Neutrophil (primary cell): ENCODE measurements around the gene JCAD.

Source experiments
- H3K27ac ChIP-seq: fragments of 200-600 bp; sonication (generic); 2 replicates; pipeline ENCODE4 v1.5.1; 2016; ENCODE audit warnings: mild to moderate bottlenecking, moderate library complexity
- H3K27me3 ChIP-seq: fragments of 200-600 bp; sonication (generic); 2 replicates; pipeline ENCODE4 v1.6.0; 2016; ENCODE audit warnings: mild to moderate bottlenecking
- H3K36me3 ChIP-seq: fragments of 200-600 bp; sonication (generic); 2 replicates; pipeline ENCODE4 v1.5.1; 2017
- H3K4me1 ChIP-seq, 2 experiments: fragments of 200-600 bp in 1 of 2; sonication (generic) in 1 of 2; 1 replicate in 1 of 2; 2 replicates in 1 of 2; pipeline versions ENCODE4 v1.5.1 to v1.6.1; 2013 to 2016; ENCODE audit warnings: low read depth in 1 of 2, low read length in 1 of 2, mild to moderate bottlenecking in 1 of 2, moderate library complexity in 1 of 2; ENCODE audit not compliant: control insufficient read depth in 1 of 2, insufficient read depth in 1 of 2
- H3K4me3 ChIP-seq, 2 experiments: fragments of 200-600 bp in 1 of 2; sonication (generic) in 1 of 2; 1 replicate in 1 of 2; 2 replicates in 1 of 2; pipeline ENCODE4 v1.5.1; 2013 to 2016; ENCODE audit warnings: low read depth in 1 of 2, low read length in 1 of 2, mild to moderate bottlenecking in 1 of 2, moderate library complexity in 1 of 2
- H3K9me3 ChIP-seq: fragments of 200-600 bp; sonication (generic); 2 replicates; pipeline ENCODE4 v1.5.1; 2016
- CTCF ChIP-seq: fragments of 200-600 bp; sonication (generic); IDR thresholded peaks from 2 replicates; pipeline ENCODE4 v1.5.1; 2016; ENCODE audit warnings: antibody characterized with exemption

Gene JCAD

DNA sequence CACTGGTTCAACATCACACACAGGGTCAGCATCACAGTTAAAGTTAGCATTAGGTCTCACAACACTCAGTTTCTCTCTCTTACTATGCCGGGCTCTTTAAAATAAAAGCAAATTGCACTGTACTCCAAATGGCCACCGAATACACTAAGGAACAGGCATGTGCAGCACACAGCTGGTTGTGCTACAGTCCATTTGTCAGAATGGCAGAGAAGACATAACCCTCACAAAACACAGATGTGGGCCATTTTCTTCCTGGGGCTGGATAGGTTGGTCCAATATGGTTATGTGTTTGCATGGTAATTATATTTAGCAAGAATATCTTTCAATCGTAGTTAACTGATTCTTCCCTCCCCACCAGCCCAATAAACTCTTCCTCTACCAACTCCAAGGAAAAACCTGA lies 9.0 kb downstream of the JCAD start:
- Histone ChIP-seq H3K36me3 (no peaks in the 10 kb centered on the region), H3K27me3 (peaks cover 58% of the 10 kb centered on the region), H3K4me3 (no peak overlapping the region), H3K9me3 (no peaks in the 10 kb centered on the region), H3K4me1 (peaks cover 3 to 5% of the 10 kb centered on the region in 2 experiments), H3K27ac (no peak overlapping the region)
- no peak for TF ChIP-seq CTCF

GRCh38 chr10:30048768-30049517 lies 10.4 kb downstream of the JCAD start:
- no peak overlapping the region for H3K4me3 ChIP-seq
- no peaks in the 10 kb centered on the region for H3K9me3 ChIP-seq
- H3K27me3 ChIP-seq: peaks cover 53% of the 10 kb centered on the region
- no peak for TF ChIP-seq CTCF
- no peaks in the 10 kb centered on the region for H3K36me3 ChIP-seq
- H3K4me1 ChIP-seq: peaks cover 3 to 5% of the 10 kb centered on the region in 2 experiments
- no peak overlapping the region for H3K27ac ChIP-seq

DNA sequence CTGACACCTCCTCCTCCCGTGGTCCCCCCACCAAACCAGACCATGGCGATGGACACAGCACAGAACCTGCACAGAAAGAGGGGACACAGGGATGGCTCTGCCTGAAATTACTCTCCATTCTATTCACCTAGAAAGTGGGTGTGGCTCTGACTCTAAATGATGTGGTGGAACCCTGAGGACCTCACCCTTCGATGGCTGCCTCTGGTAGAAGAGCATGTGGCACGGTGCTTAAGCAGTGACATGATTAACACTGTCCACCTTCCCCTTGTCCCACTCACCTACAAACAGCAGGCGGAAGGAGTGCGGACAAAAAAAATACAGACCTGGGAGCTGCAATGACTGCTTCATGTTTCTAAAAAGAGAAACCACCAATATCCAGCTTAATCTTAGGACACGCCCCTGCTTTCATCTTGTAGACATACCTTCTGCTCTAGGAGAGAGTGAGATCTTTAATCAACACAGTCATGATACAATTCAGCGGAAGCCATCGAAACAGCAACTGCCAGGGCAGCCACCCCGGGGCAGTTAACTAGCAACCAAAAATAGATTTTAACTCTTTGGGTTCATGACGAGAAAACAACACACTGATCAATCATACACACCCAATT lies 11.4 kb downstream of the JCAD start:
- Histone ChIP-seq H3K4me1 (peaks cover 3 to 5% of the 10 kb centered on the region in 2 experiments), H3K4me3 (no peak overlapping the region), H3K27ac (no peak overlapping the region), H3K36me3 (no peaks in the 10 kb centered on the region), H3K27me3 (peaks cover 53% of the 10 kb centered on the region), H3K9me3 (no peaks in the 10 kb centered on the region)
- TF ChIP-seq CTCF: no peak

GRCh38 chr10:30047430-30047829 lies 12.0 kb downstream of the JCAD start:
- Histone ChIP-seq H3K9me3 (no peaks in the 10 kb centered on the region), H3K27ac (no peak overlapping the region), H3K27me3 (peaks cover 51% of the 10 kb centered on the region), H3K4me1 (peaks cover 3 to 5% of the 10 kb centered on the region in 2 experiments), H3K36me3 (no peaks in the 10 kb centered on the region), H3K4me3 (no peak overlapping the region)
- TF ChIP-seq CTCF: no peak

GRCh38 chr10:30046476-30046875 lies 12.9 kb downstream of the JCAD start:
- Histone ChIP-seq H3K4me1 (peaks cover 5 to 12% of the 10 kb centered on the region in 2 experiments), H3K9me3 (no peaks in the 10 kb centered on the region), H3K27ac (no peak overlapping the region), H3K36me3 (no peaks in the 10 kb centered on the region), H3K27me3 (peaks cover 46% of the 10 kb centered on the region), H3K4me3 (no peak overlapping the region)
- no peak for TF ChIP-seq CTCF
